Large intestine (tissue), 3 donors: ENCODE data around the gene ATAD3A. TPM values are rescaled to one million over a fixed set of nuclear protein-coding genes. Genes with fewer than 3 reads are reported as not detected.
A peak's percentile ranks its signal among the peaks of the same experiment; 100 is the strongest.

Experiments used
- DNase-seq, 2 donors: peaks; one replicate each; pipeline versions ENCODE4 v3.0.0 to v3.0.0-alpha.2; 2013
- H3K27ac ChIP-seq: one replicate; pipeline ENCODE4 v1.5.1; 2013; ENCODE audit warnings: low read length
- H3K27me3 ChIP-seq: 2 replicates; pipeline ENCODE4 v1.6.1; 2013; ENCODE audit warnings: low read length; ENCODE audit not compliant: control insufficient read depth, insufficient read depth
- H3K36me3 ChIP-seq: 2 replicates; pipeline ENCODE4 v1.6.1; 2013; ENCODE audit warnings: low read length; ENCODE audit not compliant: control insufficient read depth, insufficient read depth
- H3K4me1 ChIP-seq: one replicate; pipeline ENCODE4 v1.6.1; 2013; ENCODE audit warnings: low read length; ENCODE audit not compliant: control insufficient read depth, insufficient read depth
- H3K4me3 ChIP-seq: one replicate; pipeline ENCODE4 v1.5.1; 2013; ENCODE audit warnings: low read length
- H3K9me3 ChIP-seq: one replicate; pipeline ENCODE4 v1.6.1; 2013; ENCODE audit warnings: mild to moderate bottlenecking, low read depth, low read length, moderate library complexity; ENCODE audit not compliant: control insufficient read depth
- WGBS: methylation state at CpG from one replicate; pipeline ENCODE4 v1.1.5; 2013; ENCODE audit warnings: low lambda C conversion rate; ENCODE audit not compliant: insufficient coverage; 5-methylcytosine and 5-hydroxymethylcytosine counted together
- polyA plus RNA-seq: library from polyadenylated mRNA; unstranded; fragments of 120-200 nt; gene quantifications from one replicate; pipeline ENCODE4 v1.2.1, GENCODE V29; 2013

ATAD3A gene
- polyA plus RNA-seq, 1 donor = 20.1 TPM

- no peaks in the 10 kb centered on the region for H3K4me1 ChIP-seq
- H3K27ac ChIP-seq = no peak overlapping the region
- H3K36me3 ChIP-seq = peaks cover 51% of the 10 kb centered on the region
- H3K9me3 ChIP-seq = no peaks in the 10 kb centered on the region
- no CpG with 5 or more reads among the region's 19 CpGs for WGBS
- H3K27me3 ChIP-seq = no peaks in the 10 kb centered on the region
- H3K4me3 ChIP-seq = no peak overlapping the region
- no peak for DNase-seq
Measured at GRCh38 chr1:1564268-1564667, 52.3 kb downstream of the ATAD3A start.

GRCh38 chr1:1565340-1565739, 53.4 kb downstream of the ATAD3A start:
- H3K4me3 ChIP-seq = no peak overlapping the region
- no peak overlapping the region for H3K27ac ChIP-seq
- no peaks in the 10 kb centered on the region for H3K27me3 ChIP-seq
- no CpG with 5 or more reads among the region's 10 CpGs for WGBS
- H3K36me3 ChIP-seq = peaks cover 54% of the 10 kb centered on the region
- no peaks in the 10 kb centered on the region for H3K4me1 ChIP-seq
- DNase-seq = no peak
- H3K9me3 ChIP-seq = no peaks in the 10 kb centered on the region

- Histone ChIP-seq H3K27ac (no peak overlapping the region), H3K9me3 (no peaks in the 10 kb centered on the region), H3K4me1 (no peaks in the 10 kb centered on the region), H3K36me3 (peaks cover 48% of the 10 kb centered on the region), H3K27me3 (no peaks in the 10 kb centered on the region), H3K4me3 (no peak overlapping the region)
- DNase-seq = no peak
- WGBS = 100% methylated on average over 1 of the region's 31 CpGs
Measured at GRCh38 chr1:1567152-1567875, 55.4 kb downstream of the ATAD3A start.

GRCh38 chr1:1567891-1568291, 55.9 kb downstream of the ATAD3A start:
- Histone ChIP-seq H3K4me1 (peaks cover 1% of the 10 kb centered on the region), H3K9me3 (no peaks in the 10 kb centered on the region), H3K27me3 (no peaks in the 10 kb centered on the region), H3K36me3 (peaks cover 44% of the 10 kb centered on the region), H3K27ac (no peak overlapping the region), H3K4me3 (no peak overlapping the region)
- WGBS = no CpG with 5 or more reads among the region's 10 CpGs
- no peak for DNase-seq

- Histone ChIP-seq H3K4me1 (peaks cover 5% of the 10 kb centered on the region), H3K36me3 (peaks cover 30% of the 10 kb centered on the region)
- WGBS = 100% methylated on average over 1 of the region's 7 CpGs
Measured at GRCh38 chr1:1569341-1569740, 57.4 kb downstream of the ATAD3A start.

GRCh38 chr1:1573843-1574720, 62.1 kb downstream of the ATAD3A start:
- Histone ChIP-seq H3K36me3 (peaks cover 17% of the 10 kb centered on the region), H3K27ac (peak overlapping the region; percentile 98), H3K4me1 (peaks cover 23% of the 10 kb centered on the region), H3K4me3 (peak overlapping the region; percentile 92), H3K27me3 (peaks cover 2% of the 10 kb centered on the region), H3K9me3 (no peaks in the 10 kb centered on the region)
- no CpG with 5 or more reads among the region's 96 CpGs for WGBS
- DNase-seq = peak in 1 of 2 donors; percentile 59

More at GRCh38 chr1:1569341-1569740, 57.4 kb downstream of the ATAD3A start:
- Histone ChIP-seq H3K9me3 (no peaks in the 10 kb centered on the region), H3K27ac (no peak overlapping the region), H3K27me3 (no peaks in the 10 kb centered on the region), H3K4me3 (no peak overlapping the region)
- no peak for DNase-seq

- peaks cover 11% of the 10 kb centered on the region for H3K36me3 ChIP-seq
- WGBS = no CpG with 5 or more reads among the region's 87 CpGs
- DNase-seq = peak; percentile 93 to 96
- peaks cover 2% of the 10 kb centered on the region for H3K27me3 ChIP-seq
- peaks cover 23% of the 10 kb centered on the region for H3K4me1 ChIP-seq
- no peaks in the 10 kb centered on the region for H3K9me3 ChIP-seq
- H3K4me3 ChIP-seq = peak within 1 kb of the TSS; percentile 97
- H3K27ac ChIP-seq = peak within 1 kb of the TSS; percentile 98
Measured at GRCh38 chr1:1574721-1575537, 63.0 kb downstream of the ATAD3A start, which contains the start of gene SSU72. SSU72 (minus strand) TSS chr1:1574863; CDS start chr1:1574557, 306 bp downstream.

GRCh38 chr1:1577367-1578011, 65.5 kb downstream of the ATAD3A start:
- no CpG with 5 or more reads among the region's 10 CpGs for WGBS
- Histone ChIP-seq H3K4me1 (peaks cover 23% of the 10 kb centered on the region), H3K36me3 (peaks cover 2% of the 10 kb centered on the region), H3K4me3 (no peak overlapping the region), H3K27me3 (peaks cover 8% of the 10 kb centered on the region), H3K27ac (peak overlapping the region; percentile 44), H3K9me3 (no peaks in the 10 kb centered on the region)
- peak; percentile 76 to 83 for DNase-seq

- WGBS = no CpG with 5 or more reads among the region's 13 CpGs
- peaks cover 18% of the 10 kb centered on the region for H3K4me1 ChIP-seq
- H3K9me3 ChIP-seq = no peaks in the 10 kb centered on the region
- H3K27ac ChIP-seq = no peak overlapping the region
- no peak for DNase-seq
- H3K4me3 ChIP-seq = no peak overlapping the region
- no peaks in the 10 kb centered on the region for H3K36me3 ChIP-seq
- peaks cover 15% of the 10 kb centered on the region for H3K27me3 ChIP-seq
Measured at GRCh38 chr1:1578371-1578940, 66.5 kb downstream of the ATAD3A start.
